Heart left ventricle (tissue), 13 donors: Measurements from ENCODE around the gene PKP3.

ENCODE experiments used
- CTCF ChIP-seq, 12 donors: fragments of 200-600 bp; sonication (generic) in 4 of 12; IDR thresholded peaks; one replicate each; pipeline versions ENCODE4 v1.5.0 to v1.8.0; 2018 to 2022; ENCODE audit warnings: antibody characterized with exemption in 12 of 12, mild to moderate bottlenecking in 5 of 12
- POLR2A ChIP-seq, 2 donors: fragments of 450-650 bp; IDR thresholded peaks; one replicate each; pipeline ENCODE4 v1.6.1; 2017; ENCODE audit warnings: antibody characterized with exemption in 2 of 2, mild to moderate bottlenecking in 2 of 2, moderate library complexity in 2 of 2
- donor health status: ischemic (EF 13 %, LVEDD 7.1; RV severe dilation, severe dysfunction).
- donor health status: DM: no; HTN: yes; CAD: no.
- donor health status: DM: no; HTN: no; CAD: no.
- donor health status: ischemic (EF 25% LVEDD 6.9; RV normal size, moderate dysfunction).
- donor health status: ischemic (EF 25% LVEDD 5.7; RV mildly dilated, moderate dysfunction).
- donor health status: ischemic (EF 35%, LVEDD 5.7; RV mildly dilated, moderate dysfunction).
- donor health status: nonischemic (EF 11% LVEDD 7.7; RV severe dilation, severe dysfunction).
- donor health status: DM: yes; HTN: yes; CAD: no.
- donor health status: PGD.
- donor health status: ischemic (EF 29% LVEDD 5.4; RV normal size, mild dysfunction).
- donor health status: nonischemic (EF 23%, LVEDD 6.1; RV moderate dilation, normal function).

GRCh38 chr11:363948-364761, 29.9 kb upstream of the PKP3 start:
- TF ChIP-seq CTCF (IDR thresholded peaks at IDR 0.05) (peak in 1 of 12 donors; percentile 19), POLR2A (IDR thresholded peaks at IDR 0.05) (no peak)
